ENCODE data around the gene NLGN3. TPM values are rescaled to one million over a fixed set of nuclear protein-coding genes. Genes with fewer than 3 reads are reported as not detected.

The NLGN3 gene
- total RNA-seq, 4 donors from 2014 or later, result 1.1 to 1.6 TPM; not detected in 2

- no peak for DNase-seq
- Histone ChIP-seq H3K27ac (no peak overlapping the region), H3K4me1 (no peaks in the 10 kb centered on the region), H3K27me3 (no peaks in the 10 kb centered on the region), H3K36me3 (no peaks in the 10 kb centered on the region), H3K9me3 (no peaks in the 10 kb centered on the region), H3K4me3 (no peak overlapping the region)
- TF ChIP-seq CTCF (IDR thresholded peaks at IDR 0.05) (no peak), POLR2A (IDR thresholded peaks at IDR 0.05) (no peak)
These were observed 10.0 kb downstream of the NLGN3 start for GRCh38 chrX:71154641-71155040.

GRCh38 chrX:71158603-71159002, 14.0 kb downstream of the NLGN3 start:
- Histone ChIP-seq H3K4me1 (no peaks in the 10 kb centered on the region), H3K36me3 (no peaks in the 10 kb centered on the region), H3K27me3 (no peaks in the 10 kb centered on the region), H3K27ac (no peak overlapping the region), H3K4me3 (no peak overlapping the region), H3K9me3 (no peaks in the 10 kb centered on the region)
- no peak for DNase-seq
- no peak for TF ChIP-seq CTCF (IDR thresholded peaks at IDR 0.05)
- TF ChIP-seq POLR2A (IDR thresholded peaks at IDR 0.05), result no peak

- Histone ChIP-seq H3K4me1 (no peaks in the 10 kb centered on the region), H3K27ac (no peak overlapping the region), H3K9me3 (no peaks in the 10 kb centered on the region), H3K36me3 (no peaks in the 10 kb centered on the region), H3K4me3 (no peak overlapping the region), H3K27me3 (no peaks in the 10 kb centered on the region)
- no peak for DNase-seq
- TF ChIP-seq POLR2A (IDR thresholded peaks at IDR 0.05) (no peak), CTCF (IDR thresholded peaks at IDR 0.05) (no peak)
These were observed 14.7 kb downstream of the NLGN3 start for GRCh38 chrX:71159335-71159734.

GRCh38 chrX:71160475-71160874, 15.8 kb downstream of the NLGN3 start:
- H3K27me3 ChIP-seq, result no peaks in the 10 kb centered on the region
- no peaks in the 10 kb centered on the region for H3K4me1 ChIP-seq
- H3K36me3 ChIP-seq, result no peaks in the 10 kb centered on the region
- DNase-seq, result no peak
- H3K27ac ChIP-seq, result no peak overlapping the region
- H3K9me3 ChIP-seq, result no peaks in the 10 kb centered on the region
- H3K4me3 ChIP-seq, result no peak overlapping the region
- no peak for TF ChIP-seq POLR2A (IDR thresholded peaks at IDR 0.05)
- TF ChIP-seq CTCF (IDR thresholded peaks at IDR 0.05), result no peak

- Histone ChIP-seq H3K27me3 (no peaks in the 10 kb centered on the region), H3K4me1 (no peaks in the 10 kb centered on the region), H3K27ac (no peak overlapping the region), H3K4me3 (no peak overlapping the region), H3K36me3 (no peaks in the 10 kb centered on the region), H3K9me3 (no peaks in the 10 kb centered on the region)
- DNase-seq, result no peak
- no peak for TF ChIP-seq POLR2A (IDR thresholded peaks at IDR 0.05)
- TF ChIP-seq CTCF (IDR thresholded peaks at IDR 0.05), result no peak
These were observed 18.3 kb downstream of the NLGN3 start for GRCh38 chrX:71162981-71163380.

- H3K4me3 ChIP-seq, result no peak overlapping the region
- no peak for DNase-seq
- no peaks in the 10 kb centered on the region for H3K27me3 ChIP-seq
- H3K9me3 ChIP-seq, result no peaks in the 10 kb centered on the region
- TF ChIP-seq POLR2A (IDR thresholded peaks at IDR 0.05), result no peak
- TF ChIP-seq CTCF (IDR thresholded peaks at IDR 0.05), result no peak
- H3K36me3 ChIP-seq, result no peaks in the 10 kb centered on the region
- no peaks in the 10 kb centered on the region for H3K4me1 ChIP-seq
- H3K27ac ChIP-seq, result no peak overlapping the region
These were observed 19.4 kb downstream of the NLGN3 start for GRCh38 chrX:71164071-71164470.
